Testis (tissue), 2 donors: ENCODE results near the gene ARL15.

ENCODE experiments used
- POLR2A ChIP-seq: fragments of 450-650 bp; IDR thresholded peaks from one replicate; pipeline ENCODE4 v1.6.1; 2017; ENCODE audit warnings: antibody characterized with exemption, mild to moderate bottlenecking, moderate library complexity
- TF ChIP-seq, protein P1 (sequence below), 3 experiments: fragments of 450-650 bp in 2 of 3; fragments of 200-600 bp in 1 of 3; sonication (generic) in 1 of 3; IDR thresholded peaks; one replicate each; pipeline ENCODE4 v1.5.1; 2016 to 2019; ENCODE audit warnings: antibody characterized with exemption in 3 of 3, mild to moderate bottlenecking in 2 of 3, moderate library complexity in 1 of 3

DNA sequence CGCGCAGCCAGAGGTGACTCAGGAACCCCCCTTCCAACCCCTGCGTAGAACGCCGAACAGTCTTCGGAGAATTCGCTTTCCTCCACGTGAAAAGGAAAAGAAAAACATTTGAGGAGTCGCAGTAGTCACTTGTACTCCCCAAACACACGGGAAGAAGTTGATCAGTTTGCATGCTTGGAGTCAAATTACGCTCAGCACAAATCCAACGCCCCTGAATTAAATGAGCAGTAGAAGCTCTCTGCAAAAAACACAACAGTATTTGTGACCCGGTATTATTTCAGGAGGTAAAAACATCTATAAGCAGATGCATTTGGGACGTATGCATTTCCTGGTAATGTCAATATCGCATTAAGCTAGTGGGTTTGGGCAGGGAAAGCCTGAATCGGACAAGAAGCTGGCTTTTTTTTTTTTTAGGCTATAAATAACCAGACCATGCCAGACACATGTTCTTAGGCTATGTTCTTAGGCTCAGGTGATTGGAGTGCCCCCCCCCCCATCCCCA, 854 bp upstream of the ARL15 start:
- TF ChIP-seq, protein P1, sequence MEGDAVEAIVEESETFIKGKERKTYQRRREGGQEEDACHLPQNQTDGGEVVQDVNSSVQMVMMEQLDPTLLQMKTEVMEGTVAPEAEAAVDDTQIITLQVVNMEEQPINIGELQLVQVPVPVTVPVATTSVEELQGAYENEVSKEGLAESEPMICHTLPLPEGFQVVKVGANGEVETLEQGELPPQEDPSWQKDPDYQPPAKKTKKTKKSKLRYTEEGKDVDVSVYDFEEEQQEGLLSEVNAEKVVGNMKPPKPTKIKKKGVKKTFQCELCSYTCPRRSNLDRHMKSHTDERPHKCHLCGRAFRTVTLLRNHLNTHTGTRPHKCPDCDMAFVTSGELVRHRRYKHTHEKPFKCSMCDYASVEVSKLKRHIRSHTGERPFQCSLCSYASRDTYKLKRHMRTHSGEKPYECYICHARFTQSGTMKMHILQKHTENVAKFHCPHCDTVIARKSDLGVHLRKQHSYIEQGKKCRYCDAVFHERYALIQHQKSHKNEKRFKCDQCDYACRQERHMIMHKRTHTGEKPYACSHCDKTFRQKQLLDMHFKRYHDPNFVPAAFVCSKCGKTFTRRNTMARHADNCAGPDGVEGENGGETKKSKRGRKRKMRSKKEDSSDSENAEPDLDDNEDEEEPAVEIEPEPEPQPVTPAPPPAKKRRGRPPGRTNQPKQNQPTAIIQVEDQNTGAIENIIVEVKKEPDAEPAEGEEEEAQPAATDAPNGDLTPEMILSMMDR (IDR thresholded peaks at IDR 0.05) = no peak
- TF ChIP-seq POLR2A = no peak
